Astrocyte (in vitro differentiated cells and primary cell): ENCODE data around the gene UBE2E1. TPM values are rescaled to one million over a fixed set of nuclear protein-coding genes. Genes with fewer than 3 reads are reported as not detected.

ENCODE experiments used
- DNase-seq: peaks from one replicate; pipeline ENCODE4 v3.0.0-alpha.2; 2010; ENCODE audit warnings: low read depth
- FAIRE-seq: peaks from 2 replicates; lab custom pipeline; 2011; peaks lifted over from hg19 to GRCh38; lab: Jason Lieb, UNC
- H2AFZ ChIP-seq: 2 replicates; pipeline ENCODE4 v1.6.0; 2012; ENCODE audit warnings: low read depth, low read length, inconsistent platforms
- H3K27ac ChIP-seq: 2 replicates; pipeline ENCODE4 v1.5.1; 2011; ENCODE audit warnings: low read depth, low read length, inconsistent platforms
- H3K27me3 ChIP-seq: 2 replicates; pipeline ENCODE4 v1.6.0; 2011; ENCODE audit warnings: low read length, inconsistent platforms; ENCODE audit not compliant: insufficient read depth
- H3K36me3 ChIP-seq: 2 replicates; pipeline ENCODE4 v1.5.1; 2011; ENCODE audit warnings: low read length, inconsistent platforms; ENCODE audit not compliant: insufficient read depth
- H3K4me1 ChIP-seq: 2 replicates; pipeline ENCODE4 v1.5.1; 2011; ENCODE audit warnings: low read length, inconsistent platforms; ENCODE audit not compliant: insufficient read depth
- H3K4me2 ChIP-seq: 2 replicates; pipeline ENCODE4 v1.6.0; 2012; ENCODE audit warnings: low read length, inconsistent platforms
- H3K4me3 ChIP-seq: 2 replicates; pipeline ENCODE4 v1.5.1; 2011; ENCODE audit warnings: low read depth, mild to moderate bottlenecking, low read length, inconsistent platforms; ENCODE audit not compliant: insufficient read depth
- H3K79me2 ChIP-seq: 2 replicates; pipeline ENCODE4 v1.6.0; 2012; ENCODE audit warnings: mild to moderate bottlenecking, low read length, inconsistent platforms; ENCODE audit not compliant: insufficient read depth
- H3K9ac ChIP-seq: 2 replicates; pipeline ENCODE4 v1.6.0; 2012; ENCODE audit warnings: mild to moderate bottlenecking, low read length, inconsistent platforms
- H3K9me3 ChIP-seq: 2 replicates; pipeline ENCODE4 v1.5.1; 2012; ENCODE audit warnings: low read depth, mild to moderate bottlenecking, low read length, inconsistent platforms; ENCODE audit not compliant: insufficient read depth
- H4K20me1 ChIP-seq: 2 replicates; pipeline ENCODE4 v1.6.0; 2012; ENCODE audit warnings: low read length, inconsistent platforms; ENCODE audit not compliant: insufficient read depth
- H3K27ac Mint-ChIP-seq: one replicate; pipeline ENCODE4 v1.8.0; 2021; ENCODE audit warnings: mild to moderate bottlenecking, mixed read lengths; ENCODE audit not compliant: unreplicated experiment
- H3K27me3 Mint-ChIP-seq: one replicate; pipeline ENCODE4 v1.8.0; 2021; ENCODE audit warnings: low read depth, mixed read lengths; ENCODE audit not compliant: unreplicated experiment
- H3K36me3 Mint-ChIP-seq: one replicate; pipeline ENCODE4 v1.8.0; 2021; ENCODE audit warnings: low read depth, mixed read lengths; ENCODE audit not compliant: unreplicated experiment
- H3K4me1 Mint-ChIP-seq: one replicate; pipeline ENCODE4 v1.8.0; 2021; ENCODE audit warnings: low read depth, mixed read lengths; ENCODE audit not compliant: unreplicated experiment
- H3K4me3 Mint-ChIP-seq: one replicate; pipeline ENCODE4 v1.8.0; 2021; ENCODE audit warnings: mild to moderate bottlenecking, moderate library complexity, mixed read lengths; ENCODE audit not compliant: unreplicated experiment
- H3K9me3 Mint-ChIP-seq: one replicate; pipeline ENCODE4 v1.8.0; 2021; ENCODE audit warnings: mild to moderate bottlenecking, mixed read lengths; ENCODE audit not compliant: unreplicated experiment
- EZH2 ChIP-seq: IDR thresholded peaks from 2 replicates; pipeline ENCODE4 v1.6.1; 2012; ENCODE audit warnings: mild to moderate bottlenecking, low read length, inconsistent platforms; ENCODE audit not compliant: insufficient read depth
- total RNA-seq: library from RNA; stranded (reverse); gene quantifications from 2 replicates; pipeline ENCODE4 v1.2.1, GENCODE V29; 2021
- TF ChIP-seq, protein P1 (sequence below): IDR thresholded peaks from 2 replicates; pipeline ENCODE4 v1.5.1; 2011; ENCODE audit warnings: low read depth, mild to moderate bottlenecking, inconsistent platforms, low read length, moderate library complexity; ENCODE audit not compliant: insufficient read depth

UBE2E1 gene
- total RNA-seq, 1 donor from 2014 or later: 150 TPM

DNA sequence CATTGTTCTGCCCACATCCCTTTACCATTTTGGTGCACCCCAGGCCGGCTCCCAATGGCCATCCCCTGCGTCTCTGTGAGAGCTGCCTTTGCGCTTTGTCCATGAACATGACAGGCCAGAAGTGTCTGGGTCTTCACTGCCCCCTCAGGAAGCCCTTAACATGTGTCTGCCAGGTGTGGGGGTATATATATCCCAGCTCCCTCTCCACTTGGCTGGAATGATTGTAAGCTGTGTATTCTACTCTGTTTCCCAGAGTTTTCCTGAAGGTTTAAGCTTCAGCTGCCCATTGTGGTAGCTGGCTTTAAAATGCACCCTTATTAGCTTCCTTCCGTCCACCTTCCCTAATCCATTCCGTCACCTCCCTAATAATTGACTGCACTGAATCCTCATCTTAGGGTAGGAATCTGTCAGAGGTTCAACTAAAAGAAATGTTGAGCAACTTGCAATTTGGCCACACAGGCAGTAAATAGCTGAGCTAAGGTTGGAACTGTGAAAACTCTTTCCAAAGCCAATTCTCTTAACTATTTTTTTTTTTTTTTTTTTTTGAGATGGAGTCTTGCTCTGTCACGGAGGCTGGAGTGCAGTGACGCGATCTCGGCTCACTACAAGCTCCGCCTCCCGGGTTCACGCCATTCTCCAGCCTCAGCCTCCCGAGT lies 30.4 kb upstream of the UBE2E1 start:
- no peak for TF ChIP-seq EZH2
- TF ChIP-seq, protein P1, sequence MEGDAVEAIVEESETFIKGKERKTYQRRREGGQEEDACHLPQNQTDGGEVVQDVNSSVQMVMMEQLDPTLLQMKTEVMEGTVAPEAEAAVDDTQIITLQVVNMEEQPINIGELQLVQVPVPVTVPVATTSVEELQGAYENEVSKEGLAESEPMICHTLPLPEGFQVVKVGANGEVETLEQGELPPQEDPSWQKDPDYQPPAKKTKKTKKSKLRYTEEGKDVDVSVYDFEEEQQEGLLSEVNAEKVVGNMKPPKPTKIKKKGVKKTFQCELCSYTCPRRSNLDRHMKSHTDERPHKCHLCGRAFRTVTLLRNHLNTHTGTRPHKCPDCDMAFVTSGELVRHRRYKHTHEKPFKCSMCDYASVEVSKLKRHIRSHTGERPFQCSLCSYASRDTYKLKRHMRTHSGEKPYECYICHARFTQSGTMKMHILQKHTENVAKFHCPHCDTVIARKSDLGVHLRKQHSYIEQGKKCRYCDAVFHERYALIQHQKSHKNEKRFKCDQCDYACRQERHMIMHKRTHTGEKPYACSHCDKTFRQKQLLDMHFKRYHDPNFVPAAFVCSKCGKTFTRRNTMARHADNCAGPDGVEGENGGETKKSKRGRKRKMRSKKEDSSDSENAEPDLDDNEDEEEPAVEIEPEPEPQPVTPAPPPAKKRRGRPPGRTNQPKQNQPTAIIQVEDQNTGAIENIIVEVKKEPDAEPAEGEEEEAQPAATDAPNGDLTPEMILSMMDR: no peak
- no peaks in the 10 kb centered on the region for H3K9me3 ChIP-seq
- H3K27me3 Mint-ChIP-seq: no peaks in the 10 kb centered on the region
- H3K9ac ChIP-seq: no peak overlapping the region
- H2AFZ ChIP-seq: no peak overlapping the region
- H3K27me3 ChIP-seq: no peaks in the 10 kb centered on the region
- no peaks in the 10 kb centered on the region for H3K36me3 ChIP-seq
- H3K4me1 ChIP-seq: peaks cover 6% of the 10 kb centered on the region
- H3K4me1 Mint-ChIP-seq: peaks cover 11% of the 10 kb centered on the region
- H4K20me1 ChIP-seq: no peaks in the 10 kb centered on the region
- no peaks in the 10 kb centered on the region for H3K9me3 Mint-ChIP-seq
- H3K79me2 ChIP-seq: no peaks in the 10 kb centered on the region
- H3K36me3 Mint-ChIP-seq: no peaks in the 10 kb centered on the region
- FAIRE-seq (no peak), DNase-seq (no peak)
- no peak overlapping the region for H3K4me3 Mint-ChIP-seq
- no peak overlapping the region for H3K4me3 ChIP-seq
- H3K27ac Mint-ChIP-seq: no peak overlapping the region
- no peak overlapping the region for H3K4me2 ChIP-seq
- H3K27ac ChIP-seq: no peak overlapping the region

DNA sequence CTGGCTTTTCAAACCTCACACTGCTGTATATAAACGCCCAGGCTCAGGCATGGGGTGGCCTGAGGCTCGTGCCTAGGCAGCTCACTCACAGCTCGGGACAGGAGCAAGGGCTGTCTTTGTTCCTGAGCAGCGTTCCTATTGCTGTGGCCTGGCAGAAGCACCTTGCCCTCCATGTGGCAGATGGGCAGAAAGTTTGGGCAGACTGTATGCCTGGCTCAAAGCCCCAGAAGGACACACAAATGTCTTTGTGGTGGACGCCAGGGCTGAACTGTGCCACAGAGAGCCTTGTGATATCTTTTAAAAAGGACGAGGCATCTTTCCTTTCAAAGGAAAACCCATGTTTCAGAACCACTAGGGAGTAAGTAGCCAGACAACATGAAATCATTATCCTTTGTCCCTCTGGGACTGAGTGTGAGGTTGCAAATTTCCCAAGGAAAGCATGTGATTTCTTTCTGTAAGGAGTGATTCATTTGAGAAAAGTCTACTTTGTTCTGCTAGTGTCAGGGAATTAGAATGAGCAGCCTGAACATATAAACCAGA lies 29.3 kb upstream of the UBE2E1 start:
- H3K79me2 ChIP-seq: no peaks in the 10 kb centered on the region
- H3K4me1 Mint-ChIP-seq: peaks cover 11% of the 10 kb centered on the region
- H3K4me1 ChIP-seq: peaks cover 6% of the 10 kb centered on the region
- no peak for TF ChIP-seq EZH2
- TF ChIP-seq, protein P1: no peak
- H3K36me3 Mint-ChIP-seq: no peaks in the 10 kb centered on the region
- H3K4me3 ChIP-seq: no peak overlapping the region
- no peaks in the 10 kb centered on the region for H3K27me3 Mint-ChIP-seq
- no peaks in the 10 kb centered on the region for H3K9me3 ChIP-seq
- H4K20me1 ChIP-seq: no peaks in the 10 kb centered on the region
- H3K27me3 ChIP-seq: no peaks in the 10 kb centered on the region
- no peaks in the 10 kb centered on the region for H3K9me3 Mint-ChIP-seq
- H3K4me2 ChIP-seq: peak overlapping the region; percentile 16
- FAIRE-seq (peak; percentile 89), DNase-seq (peak; percentile 72)
- peak overlapping the region; percentile 86 for H3K27ac Mint-ChIP-seq
- no peak overlapping the region for H3K4me3 Mint-ChIP-seq
- peak overlapping the region; percentile 74 for H2AFZ ChIP-seq
- no peaks in the 10 kb centered on the region for H3K36me3 ChIP-seq
- H3K9ac ChIP-seq: peak overlapping the region; percentile 56
- peak overlapping the region; percentile 45 for H3K27ac ChIP-seq

DNA sequence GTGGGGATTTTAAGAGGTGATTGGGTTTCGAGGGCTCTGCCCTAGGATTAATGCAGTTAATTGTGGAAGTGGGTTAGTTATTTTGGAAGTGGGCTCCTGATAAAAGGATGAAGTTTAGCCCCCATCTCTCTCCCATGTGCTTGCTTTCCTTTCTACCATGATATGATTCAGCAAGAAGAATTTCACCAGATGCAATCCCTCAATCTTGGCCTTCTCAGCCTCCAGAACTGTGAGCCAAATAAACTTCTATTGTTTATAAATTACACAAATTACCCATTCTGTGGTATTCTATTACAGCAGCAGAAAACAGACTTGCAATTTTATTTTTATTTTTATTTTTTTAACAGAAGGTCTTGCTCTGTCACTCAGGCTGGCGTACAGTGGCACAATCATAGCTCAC lies 27.3 kb upstream of the UBE2E1 start:
- Mint-ChIP-seq H3K9me3 (peaks cover 3% of the 10 kb centered on the region), H3K4me1 (peaks cover 11% of the 10 kb centered on the region), H3K4me3 (no peak overlapping the region), H3K36me3 (peaks cover 6% of the 10 kb centered on the region), H3K27ac (no peak overlapping the region), H3K27me3 (no peaks in the 10 kb centered on the region)
- Histone ChIP-seq H3K27ac (no peak overlapping the region), H3K36me3 (no peaks in the 10 kb centered on the region), H3K4me3 (no peak overlapping the region), H3K27me3 (no peaks in the 10 kb centered on the region), H3K4me1 (peaks cover 6% of the 10 kb centered on the region), H3K9me3 (no peaks in the 10 kb centered on the region), H3K4me2 (no peak overlapping the region), H3K79me2 (no peaks in the 10 kb centered on the region), H3K9ac (no peak overlapping the region), H2AFZ (no peak overlapping the region), H4K20me1 (no peaks in the 10 kb centered on the region)
- TF ChIP-seq, protein P1: no peak
- no peak for TF ChIP-seq EZH2
- no peak for FAIRE-seq
- DNase-seq: peak; percentile 11
